Activated CD4-positive, alpha-beta T cell treated with anti-CD3 and anti-CD28 coated beads, Interleukin-2, Interleukin-4, amounts not matched to agents 100 ng/mL and 50 ng/mL, durations not matched to agents 16 hours and 8 hours (primary cell): Measurements from ENCODE around the gene ZBTB26.

ENCODE experiments used
- DNase-seq: peaks from one replicate; pipeline ENCODE4 v3.0.0-alpha.2; 2020; ENCODE audit warnings: low spot score

Gene ZBTB26, protein sequence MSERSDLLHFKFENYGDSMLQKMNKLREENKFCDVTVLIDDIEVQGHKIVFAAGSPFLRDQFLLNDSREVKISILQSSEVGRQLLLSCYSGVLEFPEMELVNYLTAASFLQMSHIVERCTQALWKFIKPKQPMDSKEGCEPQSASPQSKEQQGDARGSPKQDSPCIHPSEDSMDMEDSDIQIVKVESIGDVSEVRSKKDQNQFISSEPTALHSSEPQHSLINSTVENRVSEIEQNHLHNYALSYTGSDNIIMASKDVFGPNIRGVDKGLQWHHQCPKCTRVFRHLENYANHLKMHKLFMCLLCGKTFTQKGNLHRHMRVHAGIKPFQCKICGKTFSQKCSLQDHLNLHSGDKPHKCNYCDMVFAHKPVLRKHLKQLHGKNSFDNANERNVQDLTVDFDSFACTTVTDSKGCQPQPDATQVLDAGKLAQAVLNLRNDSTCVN

DNA sequence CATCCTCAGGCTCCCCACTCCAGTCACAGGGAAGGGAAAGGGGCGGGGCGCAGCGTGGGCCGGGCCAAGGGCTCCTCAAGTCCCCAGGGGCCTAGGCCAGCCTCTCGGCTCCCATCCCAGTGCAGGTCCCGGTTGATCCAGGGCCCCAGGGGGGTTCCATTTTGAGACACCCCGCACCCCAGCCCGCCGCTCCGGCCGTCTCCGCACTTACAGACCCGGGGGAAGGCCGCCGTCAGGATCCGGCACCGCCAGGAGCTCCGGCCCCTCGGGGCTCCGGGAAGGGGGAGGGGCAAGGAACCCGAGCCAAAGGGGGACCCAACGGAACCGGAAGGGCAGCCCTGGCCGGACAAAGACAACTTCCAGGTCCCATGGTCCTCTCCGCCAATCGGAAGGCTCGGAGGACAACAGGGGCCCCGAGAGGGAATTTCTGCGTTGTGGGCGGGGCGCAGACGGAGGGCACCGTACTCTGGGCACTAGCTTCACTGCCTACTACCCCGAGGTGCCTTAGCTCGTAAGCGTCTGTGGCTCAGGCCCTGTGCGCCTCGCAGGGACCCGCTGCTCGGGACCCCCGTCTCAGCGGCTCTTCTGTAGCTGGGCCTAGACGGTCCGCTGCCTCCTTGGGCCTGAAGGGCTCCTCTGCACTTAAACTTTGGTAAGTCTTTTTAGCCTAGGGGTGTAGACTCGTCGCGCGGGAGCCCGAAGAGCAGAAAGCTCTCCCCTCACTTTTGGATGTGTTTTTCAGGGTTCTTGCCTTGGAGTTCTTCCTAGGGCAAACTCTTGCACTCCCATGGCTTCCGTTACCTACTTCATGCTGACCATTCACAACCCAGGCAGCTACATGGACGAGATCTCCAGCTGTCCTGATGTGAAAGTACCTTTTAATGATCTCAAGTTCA is at the start of gene ZBTB26:
Gene ZBTB26 (minus strand): TSS at position 287 of the 896 bp plus-strand sequence. CDS start 11,578 bp downstream, outside the sequence.
- DNase-seq, result peak; percentile 96

GRCh38 chr9:122978601-122979000 is 47.3 kb upstream of the ZBTB26 start:
- DNase-seq, result no peak

- no peak for DNase-seq
Observed at GRCh38 chr9:122975196-122975595, 43.9 kb upstream of the ZBTB26 start.

DNA sequence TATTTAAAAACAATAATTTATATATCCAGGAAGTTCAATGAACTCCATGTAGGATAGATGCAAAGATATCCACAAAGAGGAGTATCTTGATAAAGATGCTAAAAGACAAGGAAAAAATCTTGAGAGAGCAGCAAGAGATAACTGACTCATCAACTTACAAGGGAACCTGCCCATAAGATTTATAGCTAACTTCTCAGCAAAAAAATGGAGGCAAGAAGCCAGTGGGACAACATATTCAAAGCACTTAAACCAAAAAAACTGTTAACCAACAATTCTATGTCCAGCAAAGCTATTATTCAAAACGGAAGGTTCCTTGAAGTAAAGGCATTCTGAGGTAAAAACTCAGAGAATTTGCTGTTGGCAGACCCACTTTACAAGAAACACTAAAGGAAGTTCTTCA is 29.8 kb upstream of the ZBTB26 start:
- no peak for DNase-seq

DNA sequence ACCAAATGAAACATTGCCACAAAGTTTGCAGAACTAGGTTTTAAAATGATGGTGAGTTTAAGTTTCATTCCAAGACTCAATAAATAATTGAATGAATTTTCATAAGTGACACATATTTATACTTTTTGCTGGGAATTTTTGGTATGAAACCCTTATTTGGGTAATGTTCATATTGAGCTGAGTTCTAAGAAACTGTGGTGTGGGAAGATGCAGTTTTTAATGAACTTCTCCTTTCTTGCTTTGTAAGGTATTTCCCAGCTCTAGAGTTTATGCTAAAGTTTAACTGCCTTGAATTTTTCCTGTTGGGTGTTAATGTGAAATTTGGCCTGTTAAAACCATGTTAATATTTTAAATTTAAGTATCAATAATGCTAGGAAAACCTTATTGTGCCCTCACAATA is 24.6 kb upstream of the ZBTB26 start:
- DNase-seq, result no peak

DNA sequence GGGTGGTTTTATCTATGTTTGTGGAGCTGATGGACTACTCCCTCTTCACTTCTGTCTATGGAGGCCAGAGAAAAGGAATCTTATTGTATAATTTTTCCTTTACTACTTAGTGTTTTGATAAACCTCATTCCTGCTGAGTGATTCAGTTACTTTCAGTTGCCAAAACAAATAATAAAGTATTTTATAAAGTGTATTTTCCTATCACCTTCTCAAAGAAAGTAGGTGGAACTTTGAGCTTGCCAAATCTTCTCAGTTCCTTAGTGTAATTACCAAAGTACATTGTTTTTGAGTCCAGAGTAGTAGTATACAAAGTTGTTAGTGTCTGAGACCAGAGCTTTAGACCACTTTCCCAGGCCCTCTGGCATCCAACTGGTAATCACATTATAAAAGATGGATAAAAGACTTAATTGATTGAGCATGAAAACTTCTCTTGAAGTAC is 23.0 kb upstream of the ZBTB26 start:
- no peak for DNase-seq

DNA sequence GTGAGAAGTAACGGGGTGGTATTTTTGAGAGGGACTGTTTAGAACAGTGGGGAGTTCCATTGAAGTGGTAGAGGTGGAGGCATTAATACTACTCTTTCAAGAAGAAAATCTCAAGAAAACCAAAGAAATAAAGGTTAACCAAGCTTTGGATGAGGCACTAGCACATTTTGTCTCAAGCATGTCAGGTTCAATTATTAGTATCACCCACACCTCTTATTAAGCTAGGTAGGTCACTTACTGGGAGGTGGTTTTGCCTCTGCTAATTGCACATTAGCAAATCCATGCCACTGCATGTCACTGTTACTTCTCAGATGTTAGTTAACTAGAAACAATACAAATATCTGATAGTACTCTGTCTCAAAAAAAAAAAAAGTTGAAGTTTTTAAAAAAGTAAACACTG is 19.7 kb upstream of the ZBTB26 start:
- DNase-seq, result no peak

GRCh38 chr9:122950263-122950662 is 19.0 kb upstream of the ZBTB26 start:
- no peak for DNase-seq

- DNase-seq, result no peak
Observed at GRCh38 chr9:122949696-122950095, 18.4 kb upstream of the ZBTB26 start.

- DNase-seq, result peak; percentile 46
Observed at GRCh38 chr9:122948313-122948712, 17.0 kb upstream of the ZBTB26 start.

DNA sequence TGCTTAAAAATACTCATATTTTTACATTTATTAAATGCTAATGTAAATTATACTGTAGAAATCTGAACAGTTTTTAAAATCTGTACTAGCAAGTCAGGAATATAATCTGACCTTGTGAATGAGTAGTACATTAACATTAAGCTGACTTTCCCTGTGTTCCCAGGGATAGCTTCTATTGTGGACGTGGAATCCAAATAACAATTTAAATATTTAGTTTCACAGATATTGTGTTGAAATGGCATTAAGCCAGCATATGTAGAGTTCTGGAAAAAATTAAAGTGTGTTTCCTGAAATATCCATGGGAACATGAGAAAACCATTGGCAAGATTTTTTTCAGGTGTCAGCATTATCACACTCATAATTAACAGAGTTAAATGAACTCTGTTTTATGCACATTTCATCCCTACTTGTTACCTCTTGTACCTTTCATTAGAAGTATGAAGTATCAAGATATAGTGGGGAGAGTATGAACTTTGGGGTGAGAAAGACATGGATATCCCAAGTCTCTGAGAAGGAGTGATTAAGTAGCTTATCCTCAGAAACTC is 15.2 kb upstream of the ZBTB26 start:
- DNase-seq, result no peak

DNA sequence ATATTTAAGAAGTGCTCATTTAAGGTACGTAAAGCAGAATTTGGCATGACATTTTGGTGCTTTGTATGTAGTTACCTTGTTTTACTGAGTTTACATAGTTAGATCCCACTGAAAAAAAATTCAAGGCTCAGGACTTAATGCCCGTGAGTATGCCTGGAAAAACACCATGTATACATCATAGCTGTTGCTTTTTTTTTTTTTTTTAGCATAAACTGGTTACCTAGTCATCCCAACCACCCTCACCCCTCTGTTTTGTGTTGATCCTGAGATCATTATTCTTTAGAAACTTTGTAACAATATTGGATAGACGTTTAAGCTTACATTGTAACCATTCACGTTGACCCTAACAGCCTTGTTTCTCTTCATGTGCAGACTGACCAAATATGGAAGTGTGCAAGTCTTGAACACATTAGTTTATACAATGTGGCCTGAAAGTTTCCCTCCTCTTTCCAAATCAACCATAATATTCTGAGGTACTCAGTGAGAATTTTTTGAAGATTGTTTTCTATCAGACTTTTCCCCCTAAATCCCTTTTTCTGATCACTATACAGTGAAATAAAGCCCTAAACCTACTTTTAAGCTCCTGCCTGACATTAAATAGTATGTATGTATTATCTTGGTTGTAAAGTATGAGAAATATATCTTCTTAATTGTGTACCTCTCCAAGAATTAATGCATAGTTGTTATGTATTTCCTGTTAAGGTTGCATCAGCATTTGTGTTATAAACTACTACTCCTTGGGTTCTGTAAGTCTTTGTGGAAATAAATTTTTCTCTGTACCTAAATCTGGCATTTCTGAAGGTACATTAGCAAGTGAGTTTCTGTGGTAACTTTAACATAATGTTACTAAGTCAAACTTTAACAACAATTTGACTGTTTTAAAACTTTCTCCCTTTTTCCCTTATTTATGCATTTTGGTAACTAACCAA is 13.9 kb upstream of the ZBTB26 start:
- no peak for DNase-seq

GRCh38 chr9:122941582-122942234 is 10.4 kb upstream of the ZBTB26 start:
- peak; percentile 8 for DNase-seq

DNA sequence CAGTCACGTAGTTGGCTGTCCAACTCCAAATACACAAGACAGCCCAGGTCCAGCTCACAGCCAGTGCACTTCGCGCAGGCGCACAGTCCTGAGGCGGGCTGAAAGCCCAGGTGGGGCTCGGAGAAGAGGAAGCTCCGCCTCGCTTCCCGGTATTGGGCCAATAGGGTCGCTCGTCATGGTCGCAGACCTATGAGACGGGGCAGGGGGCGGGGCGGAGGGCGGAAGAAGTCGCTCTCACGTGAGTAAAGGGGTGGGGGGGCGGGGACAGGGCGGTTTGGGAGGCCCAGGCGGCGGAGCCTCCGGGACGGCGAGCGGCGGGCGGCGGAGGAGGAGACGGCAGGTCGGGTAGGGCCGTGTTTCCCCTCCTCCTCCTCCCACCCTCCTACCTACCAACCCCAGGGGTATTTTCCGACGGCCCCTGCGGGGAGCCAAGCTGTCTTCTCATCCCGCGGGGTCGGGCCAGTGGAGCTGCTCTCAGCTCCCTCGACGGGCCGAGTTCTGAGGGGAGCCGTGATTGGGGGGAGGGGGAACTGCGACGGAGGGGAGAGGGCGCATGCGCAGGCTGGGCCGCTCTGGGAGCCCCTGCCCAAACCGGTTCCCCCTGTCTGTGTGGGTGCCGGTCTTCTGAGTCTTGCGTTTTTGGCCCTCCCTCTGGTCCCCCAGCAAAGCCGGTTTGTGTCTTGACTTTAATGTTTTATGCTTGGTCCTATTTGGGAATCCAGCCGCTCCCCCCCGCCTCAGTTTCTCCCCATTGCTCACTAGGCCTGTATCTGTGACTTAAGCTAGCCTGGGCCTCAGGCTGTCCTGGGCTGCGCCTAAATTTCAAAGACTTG is 9.7 kb upstream of the ZBTB26 start, which contains the start of gene RABGAP1:
Gene RABGAP1 (plus strand): TSS at position 272 of the 833 bp plus-strand sequence. CDS start 16,040 bp downstream, outside the sequence.
- peak; percentile 99 for DNase-seq

DNA sequence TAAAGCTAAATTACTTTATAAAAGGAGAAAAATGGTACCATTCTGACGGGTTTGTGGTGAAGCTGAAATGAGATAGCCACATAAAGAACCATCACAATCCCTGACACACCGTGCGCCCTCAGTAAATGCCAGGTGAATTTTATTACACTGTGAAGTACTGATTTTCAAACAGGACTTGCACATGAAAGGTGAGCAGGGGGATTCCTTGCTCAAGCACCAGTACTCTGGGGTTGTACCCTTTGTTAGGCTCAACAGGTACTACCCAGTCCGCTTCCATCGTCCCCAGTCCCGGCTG is 9.1 kb upstream of the ZBTB26 start:
- DNase-seq, result no peak

GRCh38 chr9:122939601-122940000 is 8.3 kb upstream of the ZBTB26 start:
- DNase-seq, result no peak

GRCh38 chr9:122936883-122937282 is 5.6 kb upstream of the ZBTB26 start:
- DNase-seq, result no peak

DNA sequence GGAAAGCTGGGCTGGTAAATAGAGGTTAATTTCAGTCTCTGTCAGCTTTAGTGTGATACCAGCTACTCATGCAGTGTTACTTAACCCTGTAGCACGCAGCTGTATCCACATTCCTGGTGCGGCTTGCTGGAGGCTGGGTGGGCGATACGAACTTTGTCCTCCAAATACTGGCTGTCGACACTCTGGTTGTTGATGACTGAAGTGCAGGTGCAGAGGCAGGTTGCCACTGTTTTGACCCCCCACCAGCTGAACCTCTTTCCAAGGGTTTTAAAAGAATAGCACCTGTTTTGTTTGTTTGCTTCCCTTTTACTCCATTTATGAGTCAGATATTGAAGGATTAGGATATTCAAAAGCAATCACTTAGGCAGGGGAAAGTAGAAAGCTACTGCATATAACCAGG is 5.2 kb upstream of the ZBTB26 start:
- DNase-seq, result no peak

GRCh38 chr9:122930541-122931225 is 629 bp downstream of the ZBTB26 start:
- no peak for DNase-seq
